WI38 (cell line): ENCODE data around the gene TAS1R3.

ENCODE experiments used
- H3K4me3 ChIP-seq: 2 replicates; pipeline ENCODE4 v1.5.1; 2011; ENCODE audit warnings: low read depth, mild to moderate bottlenecking, control low read depth, low read length
- TF ChIP-seq, protein P1 (sequence below): IDR thresholded peaks from 2 replicates; pipeline ENCODE4 v1.5.1; 2012; ENCODE audit warnings: low read depth, mild to moderate bottlenecking, control low read depth, low read length

TAS1R3 gene

DNA sequence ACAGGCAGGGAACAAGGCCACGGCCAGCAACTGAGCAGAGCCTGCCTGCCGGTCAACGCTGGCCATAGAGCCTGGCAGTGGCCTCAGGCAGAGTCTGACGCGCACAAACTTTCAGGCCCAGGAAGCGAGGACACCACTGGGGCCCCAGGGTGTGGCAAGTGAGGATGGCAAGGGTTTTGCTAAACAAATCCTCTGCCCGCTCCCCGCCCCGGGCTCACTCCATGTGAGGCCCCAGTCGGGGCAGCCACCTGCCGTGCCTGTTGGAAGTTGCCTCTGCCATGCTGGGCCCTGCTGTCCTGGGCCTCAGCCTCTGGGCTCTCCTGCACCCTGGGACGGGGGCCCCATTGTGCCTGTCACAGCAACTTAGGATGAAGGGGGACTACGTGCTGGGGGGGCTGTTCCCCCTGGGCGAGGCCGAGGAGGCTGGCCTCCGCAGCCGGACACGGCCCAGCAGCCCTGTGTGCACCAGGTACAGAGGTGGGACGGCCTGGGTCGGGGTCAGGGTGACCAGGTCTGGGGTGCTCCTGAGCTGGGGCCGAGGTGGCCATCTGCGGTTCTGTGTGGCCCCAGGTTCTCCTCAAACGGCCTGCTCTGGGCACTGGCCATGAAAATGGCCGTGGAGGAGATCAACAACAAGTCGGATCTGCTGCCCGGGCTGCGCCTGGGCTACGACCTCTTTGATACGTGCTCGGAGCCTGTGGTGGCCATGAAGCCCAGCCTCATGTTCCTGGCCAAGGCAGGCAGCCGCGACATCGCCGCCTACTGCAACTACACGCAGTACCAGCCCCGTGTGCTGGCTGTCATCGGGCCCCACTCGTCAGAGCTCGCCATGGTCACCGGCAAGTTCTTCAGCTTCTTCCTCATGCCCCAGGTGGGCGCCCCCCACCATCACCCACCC, at the start of gene TAS1R3:
Gene TAS1R3 (plus strand): TSS at position 213 of the 898 bp plus-strand sequence. CDS start 66 bp downstream, at position 279.
- no peak within 1 kb of the TSS for H3K4me3 ChIP-seq
- TF ChIP-seq, protein P1, sequence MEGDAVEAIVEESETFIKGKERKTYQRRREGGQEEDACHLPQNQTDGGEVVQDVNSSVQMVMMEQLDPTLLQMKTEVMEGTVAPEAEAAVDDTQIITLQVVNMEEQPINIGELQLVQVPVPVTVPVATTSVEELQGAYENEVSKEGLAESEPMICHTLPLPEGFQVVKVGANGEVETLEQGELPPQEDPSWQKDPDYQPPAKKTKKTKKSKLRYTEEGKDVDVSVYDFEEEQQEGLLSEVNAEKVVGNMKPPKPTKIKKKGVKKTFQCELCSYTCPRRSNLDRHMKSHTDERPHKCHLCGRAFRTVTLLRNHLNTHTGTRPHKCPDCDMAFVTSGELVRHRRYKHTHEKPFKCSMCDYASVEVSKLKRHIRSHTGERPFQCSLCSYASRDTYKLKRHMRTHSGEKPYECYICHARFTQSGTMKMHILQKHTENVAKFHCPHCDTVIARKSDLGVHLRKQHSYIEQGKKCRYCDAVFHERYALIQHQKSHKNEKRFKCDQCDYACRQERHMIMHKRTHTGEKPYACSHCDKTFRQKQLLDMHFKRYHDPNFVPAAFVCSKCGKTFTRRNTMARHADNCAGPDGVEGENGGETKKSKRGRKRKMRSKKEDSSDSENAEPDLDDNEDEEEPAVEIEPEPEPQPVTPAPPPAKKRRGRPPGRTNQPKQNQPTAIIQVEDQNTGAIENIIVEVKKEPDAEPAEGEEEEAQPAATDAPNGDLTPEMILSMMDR, result no peak

DNA sequence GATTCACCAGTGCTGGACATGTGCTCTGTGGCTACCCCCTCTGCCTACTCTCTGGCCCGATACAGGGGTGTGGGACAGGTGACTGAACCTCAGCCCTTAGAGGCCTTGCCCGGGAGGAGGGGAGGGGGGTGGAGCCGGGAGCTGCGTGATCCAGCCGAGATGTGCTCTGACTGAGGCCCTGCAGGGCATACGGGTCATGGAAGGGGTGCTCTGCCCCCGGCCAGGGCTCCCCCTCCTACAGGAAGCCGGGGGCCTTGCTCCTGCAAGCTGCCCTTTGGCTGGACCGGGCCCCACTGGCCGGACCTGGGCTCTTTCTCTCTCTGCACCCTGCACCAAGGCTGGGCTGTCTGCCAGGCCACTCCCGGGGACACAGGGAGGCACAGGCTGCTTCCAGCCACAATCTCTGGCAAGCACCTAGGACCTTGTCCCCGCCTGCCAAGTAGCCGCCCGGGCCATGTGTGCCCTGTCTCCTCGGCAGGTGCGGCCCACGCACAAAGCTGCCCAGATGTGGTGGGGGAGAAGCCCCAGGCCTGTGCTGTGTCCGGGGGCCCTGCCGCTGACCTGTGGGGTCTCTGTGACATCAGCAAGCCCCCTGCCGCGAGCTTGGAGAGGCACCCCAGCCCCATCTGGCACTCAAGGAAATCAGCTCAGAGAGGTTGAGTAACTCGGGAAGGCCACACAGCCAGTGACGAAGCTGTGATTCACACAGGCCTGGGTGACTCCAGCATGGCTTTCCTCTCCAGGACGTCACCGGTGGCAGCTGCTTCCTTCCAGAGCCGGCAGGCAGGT, 49.4 kb upstream of the TAS1R3 start:
- no peak overlapping the region for H3K4me3 ChIP-seq
- TF ChIP-seq, protein P1, result no peak

DNA sequence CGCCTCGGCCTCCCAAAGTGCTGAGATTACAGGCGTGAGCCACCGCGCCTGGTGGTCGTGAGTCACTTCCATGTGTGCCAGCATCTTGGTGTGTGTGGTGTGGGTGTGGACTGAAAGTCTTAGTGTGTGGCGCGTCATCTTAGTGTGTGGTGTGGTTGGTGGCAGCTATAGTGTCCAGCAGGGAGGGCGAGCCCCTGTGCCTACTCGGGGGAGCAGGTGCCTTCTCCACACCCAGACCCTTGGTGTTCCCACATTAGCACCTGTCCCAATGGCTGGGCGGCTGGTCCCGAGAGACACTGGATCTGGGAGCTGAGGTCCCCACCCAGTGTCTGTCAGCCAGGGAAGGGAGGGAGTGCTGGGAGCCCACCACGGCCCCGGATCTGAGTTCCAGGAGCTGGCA, 48.1 kb upstream of the TAS1R3 start:
- TF ChIP-seq, protein P1, result no peak
- no peak overlapping the region for H3K4me3 ChIP-seq

DNA sequence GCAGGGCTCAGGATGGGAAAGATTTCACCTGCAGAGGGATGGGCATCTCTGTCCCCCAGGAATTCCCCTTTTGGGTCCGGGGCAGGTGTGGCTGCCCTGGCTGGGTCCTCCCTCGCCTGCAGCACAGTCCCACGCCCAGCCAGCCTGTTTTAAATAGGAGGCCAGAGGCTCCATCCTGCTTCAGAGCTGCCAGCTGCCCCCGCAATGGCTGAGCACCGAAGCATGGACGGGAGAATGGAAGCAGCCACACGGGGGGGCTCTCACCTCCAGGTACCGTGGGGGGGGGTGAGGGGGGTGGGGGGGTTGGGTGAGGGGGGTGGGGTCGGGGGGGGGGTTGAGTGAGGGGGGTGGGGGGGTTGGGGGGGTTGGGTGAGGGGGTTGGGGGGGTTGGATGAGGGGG, 47.3 kb upstream of the TAS1R3 start:
- TF ChIP-seq, protein P1, result no peak
- H3K4me3 ChIP-seq, result no peak overlapping the region

DNA sequence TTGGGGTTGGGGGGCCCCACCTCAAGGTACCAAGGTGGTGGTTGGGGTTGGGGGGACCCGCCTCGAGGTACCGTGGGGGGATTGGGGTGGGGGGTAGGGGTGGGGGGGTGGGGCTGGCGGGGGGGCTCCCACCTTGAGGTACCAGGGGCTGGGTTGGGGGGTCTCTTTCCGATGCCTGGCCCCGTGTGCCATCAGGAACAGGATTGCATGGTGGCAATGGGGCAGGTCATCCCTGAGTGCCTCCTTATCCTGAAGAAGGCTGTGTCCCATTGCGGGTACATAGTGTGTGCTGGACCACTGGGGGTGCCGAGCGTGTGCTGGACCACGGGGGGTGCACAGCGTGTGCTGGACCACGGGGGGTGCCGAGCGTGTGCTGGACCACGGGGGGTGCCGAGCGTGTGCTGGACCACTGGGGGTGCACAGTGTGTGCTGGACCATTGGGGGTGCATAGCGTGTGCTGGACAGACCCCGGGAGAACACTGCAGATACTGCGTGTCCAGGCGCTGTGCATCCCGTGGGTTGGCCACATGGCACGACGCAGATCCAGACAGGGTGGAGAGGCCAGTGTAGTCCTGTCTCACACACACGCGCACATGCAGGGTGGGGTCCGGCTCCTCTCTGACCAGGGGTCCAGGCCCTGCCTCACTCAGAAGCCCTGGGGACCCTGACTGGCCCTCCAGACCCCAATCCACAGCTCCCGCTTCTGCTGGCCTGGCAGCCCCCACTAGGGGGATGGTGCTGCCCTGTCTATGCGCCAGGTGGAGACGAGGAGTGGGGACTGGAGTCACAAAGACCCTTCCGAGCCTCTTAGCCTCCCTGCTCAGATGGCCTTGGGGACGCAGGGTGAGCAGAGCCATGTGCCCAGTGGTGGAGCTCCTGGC, 46.6 kb upstream of the TAS1R3 start:
- TF ChIP-seq, protein P1, result no peak
- H3K4me3 ChIP-seq, result no peak overlapping the region

DNA sequence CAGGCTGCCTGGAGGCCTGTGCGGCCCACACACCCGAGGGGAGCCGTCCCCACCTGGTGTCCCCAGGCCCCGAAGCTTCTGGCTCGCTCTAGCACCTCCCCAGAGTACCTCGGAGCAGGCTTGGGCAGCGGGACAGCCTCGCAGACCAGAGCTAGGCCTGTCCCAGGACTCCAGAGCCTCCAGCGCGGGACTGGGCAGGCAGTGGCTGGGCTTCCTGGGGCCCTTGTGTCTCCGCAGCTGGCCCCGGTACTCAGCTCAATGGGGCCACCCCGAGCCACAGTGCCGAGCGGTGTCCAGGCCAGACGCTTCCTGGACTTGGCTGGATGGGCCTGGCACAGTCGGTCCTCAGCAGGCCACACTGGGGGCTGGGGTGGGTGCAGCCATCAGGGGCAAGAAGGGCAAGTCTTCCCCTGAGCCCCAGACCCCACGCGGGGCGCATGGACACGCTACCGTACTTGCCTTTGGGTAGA, 45.9 kb upstream of the TAS1R3 start:
- TF ChIP-seq, protein P1, result no peak
- no peak overlapping the region for H3K4me3 ChIP-seq
